Hematopoietic multipotent progenitor cell treated with erythropoietin and hydrocortisone succinate and interleukin-3 and kit ligand, for 4 days (in vitro differentiated cells): ENCODE data around the gene COL4A1.

Source experiments
- DNase-seq: peaks from one replicate; pipeline ENCODE4 v3.0.0-alpha.2; 2015

COL4A1 gene

DNA sequence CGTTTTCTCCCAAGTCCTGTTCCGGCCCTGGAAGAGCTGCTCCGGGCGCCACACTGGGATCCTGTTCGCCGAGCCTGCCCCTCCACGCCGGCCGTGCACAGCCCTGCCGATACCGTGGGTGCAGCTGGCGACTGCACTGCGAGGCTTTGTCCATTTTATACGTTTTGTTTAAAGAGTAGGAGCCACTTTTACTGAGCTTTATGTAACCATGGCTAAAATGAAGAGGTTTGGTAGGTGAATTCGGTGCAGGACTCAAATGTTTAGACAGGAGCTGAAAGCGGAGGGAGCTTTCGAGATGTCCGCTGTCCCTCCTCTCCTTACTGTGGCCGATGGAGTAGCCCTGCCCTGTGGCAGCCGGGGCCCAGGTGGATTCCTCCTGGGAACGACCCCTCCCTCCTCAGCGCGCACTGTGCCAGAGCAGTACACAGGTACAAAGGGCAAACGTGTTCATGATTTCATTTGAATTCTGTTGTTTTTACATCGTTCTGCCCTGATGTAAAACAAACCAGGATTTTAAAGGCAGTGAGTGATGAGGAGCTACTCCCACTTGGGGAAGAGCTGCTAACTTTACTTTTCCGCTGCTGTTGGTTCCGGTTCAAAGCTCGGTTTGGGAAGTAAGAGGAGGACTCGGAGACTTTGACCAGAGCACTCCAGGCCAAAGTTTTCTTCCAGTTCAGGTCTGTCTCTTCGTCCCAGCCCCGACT is 1.9 kb upstream of the COL4A1 start:
- no peak for DNase-seq

DNA sequence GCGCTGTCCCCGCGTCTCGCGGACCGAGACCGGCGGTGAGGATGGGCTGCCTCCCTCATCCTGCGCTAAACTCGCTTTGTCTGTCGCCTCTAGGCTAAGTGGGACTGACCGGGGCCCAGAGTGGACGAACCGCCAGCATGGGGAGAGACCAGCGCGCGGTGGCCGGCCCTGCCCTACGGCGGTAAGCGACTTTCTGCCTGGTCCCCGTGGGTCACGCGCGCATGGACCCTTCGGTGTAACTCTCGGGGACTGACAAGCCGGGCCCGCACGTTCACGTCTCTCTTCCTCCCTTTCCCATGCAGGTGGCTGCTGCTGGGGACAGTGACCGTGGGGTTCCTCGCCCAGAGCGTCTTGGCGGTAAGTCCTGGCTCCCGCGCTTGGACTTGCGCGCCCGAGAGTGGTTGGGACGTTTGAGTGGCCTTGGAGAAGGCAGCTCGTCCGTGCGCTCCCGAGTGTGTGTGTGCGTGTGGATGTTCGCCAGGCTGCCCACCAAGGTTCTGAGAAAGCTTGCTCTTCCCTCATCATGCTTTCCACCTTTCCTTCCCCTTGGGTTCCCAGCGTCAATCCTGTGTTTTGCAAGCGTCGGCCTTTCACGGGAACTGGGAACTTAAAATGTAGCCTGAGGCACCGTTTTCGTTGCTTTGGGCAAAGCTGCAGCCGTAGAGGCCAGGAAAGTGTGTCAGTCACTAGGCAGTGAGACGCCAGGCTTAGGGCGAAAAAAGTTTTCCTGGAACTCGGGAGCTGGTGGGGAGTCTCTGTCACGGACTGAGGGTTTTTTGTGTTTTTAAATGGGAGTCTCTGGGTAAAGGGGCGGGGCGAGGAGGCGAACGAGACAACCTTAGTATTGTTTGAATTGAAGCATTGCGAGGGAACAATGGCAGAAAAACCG is 1.1 kb upstream of the COL4A1 start:
- peak; percentile 5 for DNase-seq

DNA sequence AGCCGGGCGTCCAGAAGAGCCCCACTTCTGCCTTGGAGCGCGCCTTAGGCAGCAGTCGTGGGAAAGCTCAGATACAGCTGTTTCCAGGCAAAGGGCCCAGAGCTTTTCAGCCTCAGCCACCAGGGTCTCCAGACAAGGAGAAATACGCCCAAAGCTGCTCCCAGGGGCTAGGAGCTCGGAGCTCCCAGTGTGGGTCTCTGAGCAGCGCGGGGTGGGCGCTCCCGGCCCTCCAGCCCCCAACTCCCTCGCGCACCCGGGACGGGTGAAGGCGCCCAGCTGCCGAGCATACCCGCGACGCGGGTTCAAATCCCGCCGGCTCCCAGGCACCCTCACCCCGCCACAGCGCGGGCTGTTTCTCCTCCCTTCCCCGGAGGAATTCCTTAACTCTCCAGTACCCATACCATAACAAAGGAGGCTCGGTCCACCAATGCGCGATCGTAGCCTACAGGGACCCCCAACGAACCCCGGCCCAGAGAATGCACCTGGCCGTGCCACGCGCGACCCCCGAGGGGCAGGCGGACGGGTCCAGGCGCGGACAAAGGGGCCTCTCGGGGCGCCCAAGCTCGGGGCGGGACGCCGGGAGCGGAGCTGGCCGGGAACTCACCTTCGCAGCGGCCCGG is 507 bp downstream of the COL4A1 start:
- peak; percentile 4 for DNase-seq

DNA sequence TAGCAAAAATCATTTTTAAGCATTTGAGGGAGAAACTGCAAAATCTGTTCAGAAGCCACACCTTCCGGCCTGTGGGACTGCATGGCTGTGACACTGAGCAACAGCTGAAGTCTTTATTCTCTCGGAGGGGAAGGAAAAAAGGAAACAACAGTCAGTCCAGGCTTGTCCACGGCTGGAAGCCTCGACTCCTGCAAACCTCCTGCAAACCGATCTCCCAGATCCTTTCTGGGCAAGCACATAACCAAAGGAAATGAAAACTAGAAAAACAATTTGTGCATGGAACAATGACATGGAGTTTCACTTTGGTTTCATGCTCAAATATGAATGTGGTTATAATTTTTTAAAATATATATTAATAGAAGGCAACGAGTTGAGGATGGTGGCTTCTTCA is 1.0 kb downstream of the COL4A1 start:
- peak; percentile 6 for DNase-seq

DNA sequence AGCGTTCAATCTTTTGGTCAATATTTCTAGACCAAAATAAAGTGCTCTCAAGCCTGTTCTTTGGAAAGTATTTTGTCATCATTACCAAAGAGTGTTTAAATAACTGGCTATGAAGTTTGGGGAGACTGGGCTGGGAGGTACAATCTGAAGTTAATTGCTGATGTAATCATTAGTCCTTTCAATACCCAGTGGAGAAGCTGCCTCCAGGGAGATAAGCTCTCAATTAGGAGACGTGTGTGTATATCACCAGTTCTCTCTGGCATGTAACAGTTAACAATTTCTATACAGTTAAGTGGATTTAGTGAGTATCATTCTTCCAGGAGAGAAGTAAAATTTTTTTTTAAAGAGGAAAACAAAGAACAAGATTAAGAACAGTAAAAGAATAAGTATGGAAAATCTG is 1.4 kb downstream of the COL4A1 start:
- DNase-seq, result no peak

DNA sequence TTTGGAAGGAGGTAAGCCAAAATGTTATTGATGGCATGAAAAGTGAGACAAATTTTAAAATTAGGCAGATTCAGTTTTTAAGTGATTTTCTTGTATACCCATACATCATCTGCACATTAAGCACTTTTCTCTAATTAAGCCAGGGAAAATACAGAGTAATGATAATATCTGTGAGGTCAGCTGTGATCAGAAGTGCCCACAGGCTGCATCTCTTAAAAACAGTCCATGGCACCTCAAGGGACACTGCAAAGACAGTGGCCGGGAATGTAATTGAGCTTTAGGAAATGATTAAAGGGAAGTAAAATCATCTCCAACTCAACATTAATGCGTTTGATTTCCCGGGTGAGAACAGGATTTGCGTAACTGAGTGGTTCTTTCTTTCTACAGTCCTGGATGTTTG is 2.0 kb downstream of the COL4A1 start:
- DNase-seq, result no peak

DNA sequence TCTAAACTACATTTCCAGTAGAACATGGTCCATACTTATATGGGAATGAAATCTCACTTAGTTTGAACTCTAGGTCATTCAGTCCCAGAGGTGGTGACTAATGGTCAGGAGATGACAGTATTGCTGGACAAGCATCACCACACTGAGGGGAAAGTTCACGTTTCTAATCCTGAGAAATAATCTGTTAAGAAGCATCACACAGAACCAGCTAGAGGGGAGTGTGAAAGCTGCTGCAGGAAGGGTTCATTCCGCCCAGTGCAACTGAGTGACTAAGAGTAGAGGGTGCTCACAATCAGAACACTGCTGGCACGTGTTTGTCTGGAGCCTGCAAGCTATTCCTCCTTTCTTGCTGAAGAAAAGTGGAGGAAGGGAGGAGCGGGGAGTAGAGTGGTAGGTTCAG is 2.7 kb downstream of the COL4A1 start:
- no peak for DNase-seq

DNA sequence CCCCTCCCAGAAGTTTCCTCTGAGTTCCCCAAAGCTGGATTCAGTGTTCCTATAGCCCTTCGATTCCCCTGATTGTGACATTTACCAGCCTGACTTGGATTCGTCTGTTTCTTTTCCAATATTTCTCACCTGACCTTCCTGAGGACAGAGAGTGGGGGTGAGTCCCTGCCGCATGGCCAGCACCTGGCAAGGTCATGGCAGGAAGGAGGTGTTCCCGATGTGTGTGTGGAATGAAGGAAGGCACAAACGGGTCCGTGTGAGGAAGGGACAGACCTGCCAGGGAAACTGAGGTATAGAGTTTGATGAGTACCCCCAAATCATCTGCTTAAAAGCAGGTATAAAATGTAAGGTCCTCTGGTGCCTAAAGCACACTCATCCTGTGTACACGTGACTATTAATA is 3.3 kb downstream of the COL4A1 start:
- DNase-seq, result no peak

DNA sequence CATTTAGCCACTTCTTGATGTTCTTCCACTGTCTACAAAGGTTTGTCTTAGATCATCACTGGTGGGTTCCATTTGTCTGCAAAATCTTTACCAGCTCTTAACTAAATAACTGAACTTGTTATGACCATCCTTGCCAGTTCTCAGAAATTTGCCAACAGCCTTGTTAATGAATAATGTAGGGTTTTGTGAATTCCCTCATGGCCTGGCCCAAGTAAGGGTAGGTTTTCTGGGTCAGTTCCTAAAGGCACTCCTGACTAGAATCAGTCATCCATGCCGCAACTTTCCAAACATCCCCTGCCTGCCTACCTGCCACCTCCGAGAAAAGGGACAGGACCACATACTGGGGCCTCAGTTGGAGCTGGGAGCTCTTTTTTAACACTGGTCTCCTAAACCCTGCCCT is 4.0 kb downstream of the COL4A1 start:
- DNase-seq, result no peak

DNA sequence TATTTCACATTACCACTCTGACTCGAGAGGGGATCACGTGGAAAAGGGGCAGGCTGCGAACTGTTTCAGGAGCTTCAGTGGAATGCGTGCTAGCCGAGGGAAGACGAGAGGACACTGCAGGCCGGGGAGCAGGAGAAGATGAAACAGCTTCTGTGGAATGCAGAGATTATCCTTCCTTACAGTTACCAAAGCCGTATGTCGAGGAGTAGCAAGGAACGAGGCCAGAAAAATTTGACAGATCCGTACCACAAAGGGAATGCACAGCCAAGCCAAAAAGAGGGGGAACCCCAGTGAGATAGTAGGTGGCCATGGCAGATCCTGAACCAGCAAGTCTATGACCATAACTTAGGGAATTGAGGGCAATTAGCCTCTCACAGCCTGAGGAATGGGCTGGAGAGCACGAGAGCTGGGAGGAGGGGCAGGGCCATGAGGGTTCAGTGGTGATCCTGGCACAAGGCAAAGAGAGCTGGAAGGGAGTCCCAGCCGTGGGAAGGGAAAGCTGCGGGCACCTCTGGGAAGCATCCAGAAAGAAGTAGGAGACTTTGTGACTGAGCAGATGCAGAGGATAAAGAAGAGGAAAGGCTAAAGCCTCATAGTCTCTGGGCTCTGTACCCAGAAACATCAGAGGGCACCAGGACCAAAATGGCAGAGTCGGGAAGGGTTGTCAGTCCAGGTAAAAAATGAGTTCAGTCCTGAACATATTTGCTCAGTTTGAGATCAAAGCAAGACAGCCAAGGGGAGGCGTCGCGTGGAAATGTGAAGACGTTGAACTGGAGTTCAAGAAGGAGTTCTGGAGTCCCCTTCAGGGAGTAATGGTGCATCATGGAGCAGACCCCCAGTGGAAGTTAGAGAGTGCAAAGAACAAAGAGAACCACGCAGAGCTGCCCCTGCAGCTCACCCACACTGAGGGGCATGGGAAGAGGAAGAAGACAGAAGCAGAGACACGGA is 5.1 kb downstream of the COL4A1 start:
- no peak for DNase-seq

DNA sequence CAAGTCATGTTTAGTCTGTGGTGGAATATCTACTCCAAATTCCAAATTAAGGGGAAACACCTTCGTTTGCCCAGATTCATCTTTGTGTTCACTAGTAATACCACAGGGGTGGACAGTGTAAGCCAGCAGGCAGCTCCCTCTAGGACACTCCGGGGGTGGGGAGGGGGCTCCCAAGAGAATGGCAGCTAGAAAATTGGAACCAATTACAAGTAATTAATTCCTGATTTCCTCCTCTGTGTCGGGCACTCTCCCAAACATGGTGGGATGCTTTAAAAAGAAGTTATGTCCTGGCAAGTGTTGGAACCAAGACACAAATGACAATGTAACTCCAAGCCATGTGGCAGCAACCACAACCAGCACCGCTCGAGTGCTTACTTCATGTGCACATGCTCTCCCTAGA is 5.9 kb downstream of the COL4A1 start:
- DNase-seq, result no peak

DNA sequence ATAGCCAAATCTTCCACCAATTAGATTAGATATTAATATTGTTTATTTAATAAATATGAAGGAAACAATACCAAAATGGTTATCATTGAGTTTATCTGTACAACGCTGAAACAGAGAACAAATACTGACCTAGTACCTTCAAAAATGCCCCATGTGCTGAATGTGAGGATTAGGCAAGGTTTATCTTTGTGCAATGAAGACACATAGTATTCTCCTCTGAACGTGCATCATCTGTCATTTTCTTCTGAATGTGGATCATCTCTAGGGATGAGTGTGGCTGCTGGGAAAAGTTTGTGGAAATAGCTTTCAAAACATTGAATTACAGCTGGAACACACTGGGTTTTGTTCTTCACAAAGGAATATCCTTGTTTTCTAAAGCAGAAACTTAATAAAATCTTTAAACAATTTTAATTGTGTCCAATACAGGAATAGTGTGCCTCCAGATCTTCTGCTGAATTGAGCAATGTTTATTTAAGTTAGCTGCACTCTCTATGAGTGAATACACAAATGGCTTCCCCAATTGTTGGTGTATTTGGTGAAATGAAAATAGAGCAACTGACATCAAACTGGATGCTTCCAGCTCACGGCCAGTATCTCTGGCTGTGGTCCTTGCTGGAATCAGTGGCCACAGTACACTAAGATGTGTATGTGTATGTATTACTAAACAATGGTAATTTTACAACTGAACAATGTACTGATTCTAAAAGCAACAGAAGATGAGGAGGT is 6.7 kb downstream of the COL4A1 start:
- DNase-seq, result no peak

DNA sequence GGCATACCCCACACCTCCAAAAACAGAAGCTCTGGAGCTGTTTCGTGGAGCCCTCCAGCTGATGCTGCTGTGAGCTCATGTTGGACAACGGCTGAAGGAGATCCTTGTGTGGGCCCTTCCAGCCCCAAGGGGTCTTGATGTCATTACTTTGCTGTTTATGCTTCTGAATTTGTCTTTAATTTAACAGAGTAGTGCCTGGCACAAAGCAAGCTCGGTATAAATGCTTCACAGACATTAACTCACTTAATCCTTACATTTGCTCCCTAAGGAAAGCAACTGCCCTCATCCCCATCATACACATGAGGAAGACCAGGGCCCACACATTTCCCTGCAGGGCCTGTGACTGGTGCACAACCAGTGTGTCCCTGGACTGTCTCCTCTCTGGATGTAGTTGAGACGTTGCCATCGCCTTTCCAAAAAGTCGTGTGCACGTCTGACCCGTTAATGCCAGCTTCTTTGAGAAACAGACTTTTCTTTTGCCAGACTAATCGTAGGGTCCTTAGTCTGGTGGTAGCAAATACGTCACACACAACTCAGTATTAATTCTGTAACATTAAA is 7.6 kb downstream of the COL4A1 start:
- no peak for DNase-seq

DNA sequence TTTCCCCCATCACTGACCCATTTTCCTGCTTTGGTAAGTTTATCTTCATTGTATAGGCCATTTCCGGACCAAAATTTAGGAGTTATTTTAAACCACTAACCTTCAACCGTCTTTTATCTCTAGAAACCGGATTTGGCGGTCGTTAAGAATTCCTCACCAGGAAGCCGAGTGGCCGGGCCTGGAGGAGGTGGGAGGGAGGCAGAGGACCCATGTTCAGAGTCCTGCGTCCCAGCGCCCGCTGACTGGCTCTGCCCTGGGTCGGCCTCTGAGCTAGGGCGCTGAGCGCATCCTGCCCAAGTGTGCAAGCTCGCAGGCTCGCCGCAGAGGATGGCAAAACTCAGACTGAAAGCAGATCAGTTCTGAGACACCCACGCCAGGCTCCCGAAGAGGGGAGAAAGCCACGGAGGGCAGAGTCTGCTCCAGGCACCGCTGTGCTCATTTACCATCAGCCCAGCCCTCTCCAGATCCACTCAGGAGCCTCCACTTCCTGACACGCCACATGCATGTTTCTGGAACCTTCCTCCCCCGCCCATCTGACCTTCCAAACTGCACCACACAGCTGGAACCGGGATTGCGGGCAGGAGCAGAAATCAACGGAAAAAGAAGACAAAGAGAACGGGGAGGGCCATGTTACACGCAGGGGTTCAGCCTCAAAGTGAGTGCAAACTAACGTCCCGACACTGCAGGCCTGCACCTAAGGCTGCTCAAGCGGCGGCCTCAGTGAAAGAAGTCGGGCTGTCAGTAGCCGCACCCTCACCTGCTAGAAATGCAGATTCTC is 8.3 kb downstream of the COL4A1 start:
- DNase-seq, result peak; percentile 35

DNA sequence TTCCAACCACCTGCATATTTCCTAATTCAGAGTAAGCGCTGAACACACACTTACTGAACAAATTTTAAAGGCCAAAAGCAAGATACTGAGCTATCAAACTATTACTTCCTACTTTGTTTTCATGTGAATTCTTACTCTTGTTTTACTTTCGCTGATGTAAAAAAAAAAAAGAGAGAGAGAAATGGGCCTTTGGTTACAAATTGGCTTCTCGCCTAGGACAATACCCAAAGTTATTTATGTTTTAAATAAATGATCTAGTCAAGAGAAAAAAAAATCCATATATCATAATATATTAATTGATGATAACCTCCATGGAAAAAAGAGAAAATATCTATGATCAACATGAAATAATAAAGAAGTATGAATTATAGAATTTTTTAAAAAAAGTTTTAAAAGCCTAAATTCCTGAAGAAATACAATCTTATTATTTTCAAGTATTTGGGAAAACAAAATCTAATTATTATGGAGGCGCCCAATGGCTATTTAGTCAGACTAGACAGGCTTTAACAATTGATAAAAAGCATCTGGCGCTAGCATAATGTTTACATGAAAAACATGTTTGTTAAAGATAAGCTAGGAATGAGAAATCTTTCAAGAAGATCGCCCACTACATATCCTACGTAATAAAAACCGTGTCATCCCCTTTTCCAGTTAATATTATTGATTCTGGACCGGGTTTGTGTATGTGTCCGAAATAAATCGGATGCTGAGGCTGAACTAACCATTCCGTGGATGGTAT is 9.0 kb downstream of the COL4A1 start:
- peak; percentile 9 for DNase-seq

DNA sequence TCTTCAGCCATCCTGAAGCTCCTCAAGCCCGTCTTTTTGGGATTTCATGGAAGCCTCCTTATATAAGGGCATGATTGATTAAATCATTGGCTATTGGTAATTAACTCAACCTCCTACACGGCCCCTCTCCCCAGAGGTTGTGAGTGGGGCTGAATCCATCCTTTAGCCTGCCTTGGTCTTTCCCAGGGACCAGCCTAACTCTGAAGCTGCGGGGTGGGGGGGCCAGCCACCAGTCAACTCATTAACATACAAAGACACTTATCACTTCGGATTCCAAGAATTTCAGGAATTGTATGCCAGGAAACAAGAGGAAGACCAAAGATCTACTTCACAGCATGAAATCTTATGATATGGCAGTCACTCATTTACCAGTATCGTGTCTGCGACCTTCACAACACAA is 9.9 kb downstream of the COL4A1 start:
- DNase-seq, result no peak

DNA sequence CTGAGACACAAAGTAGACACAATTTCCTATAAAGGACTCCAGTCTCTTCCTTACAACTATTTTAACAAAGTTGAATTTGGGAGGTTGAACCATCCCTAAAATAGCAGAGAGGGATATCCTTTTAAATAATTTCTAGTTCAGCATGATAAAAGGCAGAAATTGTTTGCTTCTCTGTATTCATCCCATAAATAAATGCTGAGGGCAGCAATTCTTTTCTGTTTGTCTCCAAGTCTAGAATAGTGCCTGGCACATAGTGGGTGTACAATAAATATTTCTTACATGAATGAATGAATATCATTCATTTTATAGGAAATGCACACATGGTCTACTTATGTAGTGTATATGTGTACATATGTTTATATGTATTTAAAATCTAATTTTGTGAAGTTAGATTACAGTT is 12.3 kb downstream of the COL4A1 start:
- no peak for DNase-seq

DNA sequence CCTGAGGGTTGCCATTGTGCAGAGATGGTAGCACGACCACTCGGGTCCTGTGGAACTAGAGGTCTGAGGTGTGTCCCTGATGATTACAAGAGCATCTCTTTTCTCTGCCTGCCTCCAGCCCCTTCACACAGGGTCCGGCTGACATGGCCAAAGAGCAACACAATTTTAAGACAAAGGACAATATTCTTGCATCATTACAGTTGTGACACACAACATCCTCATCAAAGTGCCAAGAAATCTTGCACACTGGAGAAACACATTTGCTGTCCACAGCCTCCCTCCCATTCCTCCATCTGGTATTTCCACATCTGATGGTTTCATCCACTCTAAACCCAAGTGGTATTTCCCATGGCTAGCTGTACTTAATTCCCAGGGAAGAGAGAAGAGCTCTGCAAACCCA is 12.8 kb downstream of the COL4A1 start:
- DNase-seq, result no peak

DNA sequence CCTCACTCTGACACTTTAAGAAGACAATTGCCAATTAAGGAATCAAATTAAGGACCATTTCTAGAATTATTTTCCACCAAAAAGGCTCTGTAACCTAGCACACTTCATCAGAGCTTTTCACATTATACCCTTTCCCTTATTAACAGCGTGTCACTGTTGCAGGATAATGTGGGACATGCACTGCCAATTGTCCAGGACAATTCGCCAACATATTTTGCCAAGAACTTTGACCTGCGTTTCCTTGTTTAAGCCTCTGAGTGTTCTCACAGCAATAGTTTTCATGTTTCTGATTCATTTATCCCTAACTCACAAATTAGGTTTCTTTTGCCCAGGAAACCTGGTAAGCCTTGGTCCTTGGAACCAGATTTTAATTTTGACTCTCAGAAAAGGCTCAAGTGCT is 13.3 kb downstream of the COL4A1 start:
- DNase-seq, result no peak

DNA sequence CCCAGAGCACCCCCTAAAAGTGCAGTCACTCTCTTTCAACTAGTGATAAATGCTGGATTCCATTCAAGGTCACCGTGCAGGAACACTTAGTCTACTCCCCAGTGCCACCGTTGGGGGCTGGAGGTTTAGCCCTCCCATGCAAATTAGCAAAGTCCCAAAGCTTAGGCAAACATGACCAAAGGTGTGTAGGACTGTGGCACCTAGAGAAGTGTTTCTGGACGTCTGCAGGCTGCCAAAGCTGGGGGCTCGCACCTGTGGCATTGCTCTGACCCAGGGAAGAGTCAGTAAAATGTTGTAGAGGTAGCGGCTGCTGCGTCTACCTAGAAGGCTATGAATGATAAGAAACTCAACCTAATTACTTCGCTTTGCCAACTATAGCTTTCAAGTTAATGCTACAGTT is 13.9 kb downstream of the COL4A1 start:
- no peak for DNase-seq
